T-helper 17 cell (primary cell): ENCODE results near the gene ZNF587B. TPM values are rescaled to one million over a fixed set of nuclear protein-coding genes. Genes with fewer than 3 reads are reported as not detected.
"Not testable (repeated sequence)": the region's sequence is repeated elsewhere in the genome, so short reads cannot be mapped to it uniquely, and the experiment has no call there.

Source experiments
- ATAC-seq: fragments of 150-1000 bp; cut with Tn5 transposase; 2 replicates; pipeline ENCODE4 v1.10.0; 2021; ENCODE audit warnings: mild to moderate bottlenecking, moderate library complexity
- DNase-seq, 3 donors: peaks; one replicate each; pipeline versions ENCODE4 v3.0.0 to v3.0.0-alpha.2; 2020 to 2021
- H3K9me3 ChIP-seq: one replicate; pipeline ENCODE4 v1.7.0; 2013; ENCODE audit warnings: low read length, mild to moderate bottlenecking; ENCODE audit not compliant: control insufficient read depth, poor library complexity, severe bottlenecking
- H3K27ac Mint-ChIP-seq: one replicate; pipeline ENCODE4 v1.8.0; 2022; ENCODE audit warnings: mild to moderate bottlenecking, moderate library complexity, mixed read lengths
- H3K27me3 Mint-ChIP-seq: one replicate; pipeline ENCODE4 v1.8.0; 2022; ENCODE audit warnings: mixed read lengths
- H3K36me3 Mint-ChIP-seq: one replicate; pipeline ENCODE4 v1.8.0; 2022; ENCODE audit warnings: low read depth, mixed read lengths
- H3K4me1 Mint-ChIP-seq: one replicate; pipeline ENCODE4 v1.8.0; 2022; ENCODE audit warnings: mild to moderate bottlenecking, mixed read lengths
- H3K4me3 Mint-ChIP-seq: one replicate; pipeline ENCODE4 v1.8.0; 2022; ENCODE audit warnings: mild to moderate bottlenecking, moderate library complexity, mixed read lengths
- total RNA-seq, 4 donors: library from RNA in 2 of 4; stranded (reverse) in 2 of 4; gene quantifications; one replicate each; pipeline ENCODE4 v1.2.3 and lab custom pipeline; 2022 to 2026

Gene ZNF587B
- 10 to 100 TPM; 19.0 to 23.3 TPM for total RNA-seq
- 45.1 to 70.3 reads per million in 2 donors for total RNA-seq (lab: John Stamatoyannopoulos, UW)

- peaks cover 18% of the 10 kb centered on the region for H3K4me1 Mint-ChIP-seq
- ATAC-seq (peak; percentile 48), DNase-seq (peak in 1 of 3 donors; percentile 17)
- no peaks in the 10 kb centered on the region for H3K36me3 Mint-ChIP-seq
- no peak within 1 kb of the TSS for H3K4me3 Mint-ChIP-seq
- H3K27ac Mint-ChIP-seq, result no peak within 1 kb of the TSS
- H3K27me3 Mint-ChIP-seq, result no peaks in the 10 kb centered on the region
- H3K9me3 ChIP-seq, result no peaks in the 10 kb centered on the region
Observed at GRCh38 chr19:57830071-57830602, at the start of gene ZNF587B. TSS of gene ZNF587B (plus strand) at chr19:57830299. CDS start at chr19:57830529, 230 bp downstream.

GRCh38 chr19:57786286-57786685, 43.8 kb upstream of the ZNF587B start:
- Mint-ChIP-seq H3K27ac (no peak overlapping the region), H3K36me3 (peaks cover 7% of the 10 kb centered on the region), H3K4me1 (no peaks in the 10 kb centered on the region)

GRCh38 chr19:57786906-57787305, 43.2 kb upstream of the ZNF587B start:
- Mint-ChIP-seq H3K27me3 (no peaks in the 10 kb centered on the region), H3K27ac (no peak overlapping the region), H3K36me3 (peaks cover 7% of the 10 kb centered on the region), H3K4me1 (no peaks in the 10 kb centered on the region), H3K4me3 (no peak overlapping the region)
- H3K9me3 ChIP-seq, result peaks cover 14% of the 10 kb centered on the region
- DNase-seq, result no peak
- ATAC-seq, result no peak

More at GRCh38 chr19:57786286-57786685, 43.8 kb upstream of the ZNF587B start:
- ATAC-seq (no peak), DNase-seq (no peak)
- Mint-ChIP-seq H3K27me3 (no peaks in the 10 kb centered on the region), H3K4me3 (no peak overlapping the region)
- H3K9me3 ChIP-seq, result peaks cover 19% of the 10 kb centered on the region

- DNase-seq (no peak), ATAC-seq (no peak)
- Mint-ChIP-seq H3K27ac (no peak overlapping the region), H3K4me3 (no peak overlapping the region), H3K27me3 (no peaks in the 10 kb centered on the region), H3K36me3 (peaks cover 7% of the 10 kb centered on the region), H3K4me1 (no peaks in the 10 kb centered on the region)
- peaks cover 10% of the 10 kb centered on the region for H3K9me3 ChIP-seq
Observed at GRCh38 chr19:57788114-57788692, 41.9 kb upstream of the ZNF587B start.

- no peaks in the 10 kb centered on the region for H3K4me1 Mint-ChIP-seq
- H3K27me3 Mint-ChIP-seq, result no peaks in the 10 kb centered on the region
- peaks cover 10% of the 10 kb centered on the region for H3K9me3 ChIP-seq
- no peak overlapping the region for H3K4me3 Mint-ChIP-seq
- DNase-seq (no peak), ATAC-seq (no peak)
- peaks cover 7% of the 10 kb centered on the region for H3K36me3 Mint-ChIP-seq
- no peak overlapping the region for H3K27ac Mint-ChIP-seq
Observed at GRCh38 chr19:57789288-57789687, 40.8 kb upstream of the ZNF587B start.

GRCh38 chr19:57796580-57796979, 33.5 kb upstream of the ZNF587B start:
- H3K27me3 Mint-ChIP-seq, H3K36me3 Mint-ChIP-seq, DNase-seq, H3K27ac Mint-ChIP-seq, ATAC-seq, H3K9me3 ChIP-seq, H3K4me3 Mint-ChIP-seq, H3K4me1 Mint-ChIP-seq: not testable (repeated sequence)

GRCh38 chr19:57800696-57801095, 29.4 kb upstream of the ZNF587B start:
- H3K9me3 ChIP-seq, result no peaks in the 10 kb centered on the region
- ATAC-seq, result no peak
- H3K36me3 Mint-ChIP-seq, result peaks cover 1% of the 10 kb centered on the region
- H3K27ac Mint-ChIP-seq, result no peak overlapping the region
- DNase-seq, result no peak
- H3K4me1 Mint-ChIP-seq, result peaks cover 12% of the 10 kb centered on the region
- H3K4me3 Mint-ChIP-seq, result no peak overlapping the region
- H3K27me3 Mint-ChIP-seq, result no peaks in the 10 kb centered on the region

- DNase-seq (no peak), ATAC-seq (no peak)
- Mint-ChIP-seq H3K4me3 (no peak overlapping the region), H3K4me1 (peaks cover 13% of the 10 kb centered on the region), H3K27me3 (no peaks in the 10 kb centered on the region), H3K27ac (no peak overlapping the region), H3K36me3 (no peaks in the 10 kb centered on the region)
- H3K9me3 ChIP-seq, result no peaks in the 10 kb centered on the region
Observed at GRCh38 chr19:57802269-57802668, 27.8 kb upstream of the ZNF587B start.

GRCh38 chr19:57803265-57803593, 26.9 kb upstream of the ZNF587B start:
- H3K9me3 ChIP-seq, result no peaks in the 10 kb centered on the region
- Mint-ChIP-seq H3K27ac (peak overlapping the region; percentile 59), H3K36me3 (no peaks in the 10 kb centered on the region), H3K27me3 (no peaks in the 10 kb centered on the region), H3K4me3 (peak overlapping the region; percentile 10), H3K4me1 (peaks cover 13% of the 10 kb centered on the region)
- no peak for ATAC-seq
- no peak for DNase-seq

GRCh38 chr19:57803594-57804325, 26.3 kb upstream of the ZNF587B start:
- no peak for ATAC-seq
- Mint-ChIP-seq H3K27ac (peak overlapping the region; percentile 59), H3K27me3 (no peaks in the 10 kb centered on the region), H3K36me3 (no peaks in the 10 kb centered on the region), H3K4me1 (peaks cover 13% of the 10 kb centered on the region), H3K4me3 (peak overlapping the region; percentile 10)
- H3K9me3 ChIP-seq, result no peaks in the 10 kb centered on the region
- DNase-seq, result no peak

- Mint-ChIP-seq H3K4me1 (peaks cover 16% of the 10 kb centered on the region), H3K27me3 (no peaks in the 10 kb centered on the region), H3K4me3 (no peak overlapping the region), H3K36me3 (peaks cover 4% of the 10 kb centered on the region), H3K27ac (no peak overlapping the region)
- H3K9me3 ChIP-seq, result no peaks in the 10 kb centered on the region
- no peak for ATAC-seq
- no peak for DNase-seq
Observed at GRCh38 chr19:57807541-57807940, 22.6 kb upstream of the ZNF587B start.

GRCh38 chr19:57810410-57811295, 19.4 kb upstream of the ZNF587B start:
- DNase-seq, H3K27ac Mint-ChIP-seq, H3K9me3 ChIP-seq, ATAC-seq, H3K36me3 Mint-ChIP-seq, H3K27me3 Mint-ChIP-seq, H3K4me3 Mint-ChIP-seq: not testable (repeated sequence)
- H3K4me1 Mint-ChIP-seq, result peaks cover 27% of the 10 kb centered on the region

GRCh38 chr19:57812226-57812625, 17.9 kb upstream of the ZNF587B start:
- H3K4me1 Mint-ChIP-seq, result peaks cover 29% of the 10 kb centered on the region
- ATAC-seq (no peak), DNase-seq (no peak)
- no peaks in the 10 kb centered on the region for H3K9me3 ChIP-seq
- no peaks in the 10 kb centered on the region for H3K27me3 Mint-ChIP-seq
- peak overlapping the region; percentile 39 for H3K4me3 Mint-ChIP-seq
- peaks cover 4% of the 10 kb centered on the region for H3K36me3 Mint-ChIP-seq
- H3K27ac Mint-ChIP-seq, result peak overlapping the region; percentile 24
